ENCODE measurements around the gene TRIM46. TPM values are rescaled to one million over a fixed set of nuclear protein-coding genes. Genes with fewer than 3 reads are reported as not detected.

Gene TRIM46
- total and polyA plus RNA-seq, 9 of the 15 experiments (the other 6 are each of a cell fraction or from before 2014, with no cell fraction given): 0.05 to 0.60 (median 0.16) TPM; not detected in 3

DNA sequence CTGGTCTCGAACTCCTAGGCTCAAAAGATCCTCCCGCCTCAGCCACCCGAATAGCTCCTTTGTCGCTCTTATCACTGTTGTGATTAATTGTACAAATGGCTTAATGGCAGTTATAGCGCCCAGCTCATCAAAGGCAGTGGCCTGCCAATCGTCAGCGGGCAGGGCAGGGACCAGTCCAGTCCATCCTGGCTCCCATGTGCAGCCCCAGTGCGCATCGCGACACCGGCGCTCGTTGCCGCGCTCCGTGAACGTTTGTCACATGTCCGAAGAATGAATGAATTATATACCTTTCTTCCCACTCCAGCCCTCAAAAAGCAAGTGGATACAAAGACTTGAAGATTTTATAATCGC is 53.2 kb downstream of the TRIM46 start:
- in situ Hi-C loops (cut with MboI) (no loop called here), intact Hi-C loops (cut with micrococcal nuclease) (loop anchor here (1.0 kb wide), 4 partner anchors 17 to 51 kb away; partner anchors contain the start of gene THBS3)
- POLR2A ChIA-PET: interaction anchor here (0.6 to 1.9 kb wide), 5 partner anchors 19 to 240 kb away, joined by 3 to 7 read pairs (median 4); no protein-coding TSS in a partner anchor
- TSS peak; percentile 86 for BruUV-seq (replicated peaks)
- Histone ChIP-seq H3K9me1 (ENCODE audit: control insufficient read depth, insufficient read depth, low read length) (no peaks in the 10 kb centered on the region), H3K4me2 (ENCODE audit: insufficient read depth, low read length) (peak overlapping the region; percentile 81), H3K79me2 (ENCODE audit: control insufficient read depth, insufficient read depth, low read length) (peaks cover 27% of the 10 kb centered on the region), H2AFZ (ENCODE audit: low read depth, low read length) (peak overlapping the region; percentile 51), H3K4me3 (peak overlapping the region; percentile 51), H4K20me1 (replicated peaks; ENCODE audit: control insufficient read depth, insufficient read depth, low read length) (no peaks in the 10 kb centered on the region), H3K9ac (ENCODE audit: insufficient read depth in 1 of 2, low read depth in 2 of 2, low read length in 2 of 2) (peak overlapping the region; percentile 83 to 96), H3K36me3 (ENCODE audit: control insufficient read depth, insufficient read depth, low read length) (no peaks in the 10 kb centered on the region; the same call in 2 of the 3 replicates), H3K9me3 (replicated peaks; ENCODE audit: control insufficient read depth, insufficient read depth, low read depth, low read length) (no peaks in the 10 kb centered on the region), H3K27me3 (ENCODE audit: control insufficient read depth in 2 of 2, insufficient read depth in 2 of 2, low read length in 2 of 2) (no peaks in the 10 kb centered on the region), H3K27ac (ENCODE audit: extremely low read depth, low read depth, low read length) (peak overlapping the region; percentile 86), H3K4me1 (replicated peaks in 1 of 2; ENCODE audit: control insufficient read depth in 2 of 2, insufficient read depth in 2 of 2, low read length in 2 of 2) (peaks cover 30 to 50% of the 10 kb centered on the region in 2 experiments)
- ATAC-seq (peak; percentile 63), DNase-seq (ENCODE audit: extremely low read depth in 1 of 4, low spot score in 3 of 4) (peak; percentile 54 to 79 (median 58)), FAIRE-seq (no peak)
- CTCF ChIA-PET (ENCODE audit: low intra/inter-chr PET ratio): interaction anchor here (2.7 to 3.2 kb wide), 2 partner anchors 20 to 50 kb away, joined by 17 to 31 read pairs; partner anchors contain the start of gene THBS3
- 1% methylated on average over 19 of the region's 19 CpGs for WGBS (ENCODE audit: insufficient coverage, low coverage, missing lambda C conversion rate)
- TF ChIP-seq CBX3 (IDR thresholded peaks at IDR 0.05; ENCODE audit: borderline replicate concordance in 1 of 2, low read length in 2 of 2) (peak in 1 of 2 experiments; percentile 44; a peak in 1 of 3 replicates), MEIS2 (IDR thresholded peaks at IDR 0.05; ENCODE audit: partially characterized antibody) (peak; percentile 35), POLR2A (conservative IDR thresholded peaks at IDR 0.05) (peak; percentile 54; the same call in 1 of the 2 replicates), ZNF174 (CRISPR knock-in tag; IDR thresholded peaks at IDR 0.05) (no peak), EP400 (IDR thresholded peaks at IDR 0.05) (peak; percentile 76), ZNF311 (CRISPR knock-in tag; IDR thresholded peaks at IDR 0.05) (peak; percentile 55; the same call in 1 of the 2 replicates), SMARCC2 (IDR thresholded peaks at IDR 0.05; ENCODE audit: low read depth) (0 out of 2 replicates have a peak, but pooled peaks have one; percentile 37), BRD4 (IDR thresholded peaks at IDR 0.05) (peak; percentile 35; the same call in 1 of the 2 replicates), POLR2B (IDR thresholded peaks at IDR 0.05; ENCODE audit: low read depth, partially characterized antibody) (no peak), ATF1 (CRISPR knock-in tag; IDR thresholded peaks at IDR 0.05) (no peak), ATF1 (tag; IDR thresholded peaks at IDR 0.05) (0 out of 2 replicates have a peak, but pooled peaks have one; percentile 27), SREBF1 (IDR thresholded peaks at IDR 0.05; ENCODE audit: borderline replicate concordance, low read depth, low read length) (no peak), ZNF143 (CRISPR knock-in tag; IDR thresholded peaks at IDR 0.05) (0 out of 2 replicates have a peak, but pooled peaks have one; percentile 41), BHLHE40 (IDR thresholded peaks at IDR 0.05; ENCODE audit: low read length) (peak; percentile 17; the same call in 1 of the 2 replicates), HCFC1 (IDR thresholded peaks at IDR 0.05; ENCODE audit: low read depth, low read length) (0 out of 2 replicates have a peak, but pooled peaks have one; percentile 5), ZNF431 (CRISPR knock-in tag; IDR thresholded peaks at IDR 0.05) (peak; percentile 19; the same call in 1 of the 2 replicates), ZNF263 (CRISPR knock-in tag; IDR thresholded peaks at IDR 0.05; ENCODE audit: borderline replicate concordance) (peak; percentile 34; the same call in 1 of the 2 replicates), SMARCA4 (IDR thresholded peaks at IDR 0.05) (peak; percentile 8; the same call in 1 of the 2 replicates)
- TF ChIP-seq, protein P1, sequence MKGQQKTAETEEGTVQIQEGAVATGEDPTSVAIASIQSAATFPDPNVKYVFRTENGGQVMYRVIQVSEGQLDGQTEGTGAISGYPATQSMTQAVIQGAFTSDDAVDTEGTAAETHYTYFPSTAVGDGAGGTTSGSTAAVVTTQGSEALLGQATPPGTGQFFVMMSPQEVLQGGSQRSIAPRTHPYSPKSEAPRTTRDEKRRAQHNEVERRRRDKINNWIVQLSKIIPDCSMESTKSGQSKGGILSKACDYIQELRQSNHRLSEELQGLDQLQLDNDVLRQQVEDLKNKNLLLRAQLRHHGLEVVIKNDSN (CRISPR knock-in tag; IDR thresholded peaks at IDR 0.05): peak; percentile 67
- TF ChIP-seq, protein P2, sequence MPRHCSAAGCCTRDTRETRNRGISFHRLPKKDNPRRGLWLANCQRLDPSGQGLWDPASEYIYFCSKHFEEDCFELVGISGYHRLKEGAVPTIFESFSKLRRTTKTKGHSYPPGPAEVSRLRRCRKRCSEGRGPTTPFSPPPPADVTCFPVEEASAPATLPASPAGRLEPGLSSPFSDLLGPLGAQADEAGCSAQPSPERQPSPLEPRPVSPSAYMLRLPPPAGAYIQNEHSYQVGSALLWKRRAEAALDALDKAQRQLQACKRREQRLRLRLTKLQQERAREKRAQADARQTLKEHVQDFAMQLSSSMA (CRISPR knock-in tag; IDR thresholded peaks at IDR 0.05): peak; percentile 69; the same call in 1 of the 2 replicates
- TF ChIP-seq, protein P3, sequence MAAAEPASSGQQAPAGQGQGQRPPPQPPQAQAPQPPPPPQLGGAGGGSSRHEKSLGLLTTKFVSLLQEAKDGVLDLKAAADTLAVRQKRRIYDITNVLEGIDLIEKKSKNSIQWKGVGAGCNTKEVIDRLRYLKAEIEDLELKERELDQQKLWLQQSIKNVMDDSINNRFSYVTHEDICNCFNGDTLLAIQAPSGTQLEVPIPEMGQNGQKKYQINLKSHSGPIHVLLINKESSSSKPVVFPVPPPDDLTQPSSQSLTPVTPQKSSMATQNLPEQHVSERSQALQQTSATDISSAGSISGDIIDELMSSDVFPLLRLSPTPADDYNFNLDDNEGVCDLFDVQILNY (CRISPR knock-in tag; IDR thresholded peaks at IDR 0.05): peak; percentile 50; the same call in 1 of the 2 replicates
- TF ChIP-seq, protein P4, sequence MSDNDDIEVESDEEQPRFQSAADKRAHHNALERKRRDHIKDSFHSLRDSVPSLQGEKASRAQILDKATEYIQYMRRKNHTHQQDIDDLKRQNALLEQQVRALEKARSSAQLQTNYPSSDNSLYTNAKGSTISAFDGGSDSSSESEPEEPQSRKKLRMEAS (CRISPR knock-in tag; IDR thresholded peaks at IDR 0.05): peak; percentile 83
